Stimulated activated CD4-positive, alpha-beta T cell treated with anti-CD3 and anti-CD28 coated beads, Interleukin-1b, Interleukin-23, amount 100 ng/mL, for 24 hours (primary cell): ENCODE data around the gene TBKBP1.

ENCODE experiments used
- DNase-seq, 4 experiments: peaks; one replicate each; pipeline ENCODE4 v3.0.0-alpha.2; 2020; ENCODE audit warnings: low read depth in 4 of 4, low spot score in 1 of 4

TBKBP1 gene

DNA sequence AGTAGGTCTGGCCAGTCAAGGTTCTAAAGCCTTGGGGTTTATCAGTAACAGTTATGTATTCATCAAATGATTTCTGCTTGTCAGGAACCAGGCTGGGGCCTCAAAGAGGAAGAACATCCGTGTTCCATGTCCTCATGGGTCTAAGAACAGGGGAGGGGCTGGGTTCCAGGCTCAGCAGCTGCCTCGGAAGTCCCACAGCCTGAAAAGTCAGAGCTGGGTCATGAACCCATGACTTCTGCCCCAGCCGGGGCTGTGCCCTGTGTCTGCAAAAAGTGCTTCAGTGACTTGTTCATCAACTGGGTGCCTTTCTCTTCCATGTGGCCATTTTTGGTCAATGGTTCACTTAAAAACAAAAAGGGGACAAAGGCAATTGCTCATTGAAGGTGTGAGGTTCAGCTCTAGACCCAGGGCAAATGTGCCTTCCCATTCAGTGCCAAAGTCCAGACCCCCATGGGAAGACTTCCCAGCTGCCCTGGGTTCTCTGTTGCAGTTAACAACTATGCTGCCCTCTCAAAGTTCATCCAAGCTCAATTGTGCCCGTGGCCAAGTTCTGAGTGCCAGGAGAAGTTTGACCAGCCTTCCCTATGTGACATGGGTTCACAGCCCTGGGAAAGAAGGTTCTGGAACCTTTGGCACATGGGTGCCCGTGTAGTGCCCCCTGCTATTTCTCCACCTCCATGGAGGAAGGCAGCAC, 18.5 kb downstream of the TBKBP1 start:
- DNase-seq: no peak

DNA sequence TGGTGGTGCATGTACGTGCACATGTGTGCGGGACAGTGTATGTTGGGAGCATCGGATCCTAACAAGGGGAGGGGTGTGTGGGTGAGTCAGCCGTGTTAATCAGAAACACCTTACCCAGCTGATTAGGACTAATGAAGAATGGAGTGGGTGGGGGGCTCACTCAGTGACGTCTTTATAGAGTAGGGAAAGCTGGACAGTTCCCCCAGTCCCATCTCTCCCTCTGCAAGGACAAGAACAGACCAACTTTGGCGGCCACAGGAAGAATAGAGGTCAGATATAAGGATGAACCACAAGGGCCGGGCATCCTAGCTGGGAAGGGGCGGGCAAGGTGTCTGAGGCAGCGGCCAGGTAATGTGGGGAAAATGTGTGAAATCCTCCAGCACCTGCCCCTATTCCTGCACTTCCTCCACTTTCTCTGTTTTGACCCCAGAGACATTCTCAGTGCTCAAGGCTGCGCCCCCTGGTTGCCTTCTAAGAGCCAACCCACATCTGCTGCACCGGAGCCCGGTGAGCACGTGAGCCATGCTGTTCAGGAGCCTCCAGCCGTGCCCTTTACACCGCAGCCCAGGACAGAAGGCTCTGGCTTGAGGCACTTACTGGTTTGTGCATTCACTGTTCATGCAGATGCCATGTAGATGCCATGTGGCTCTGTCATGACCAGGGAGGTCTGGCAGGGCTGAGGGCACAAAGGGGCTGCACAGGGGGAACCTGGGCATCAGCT, 20.2 kb downstream of the TBKBP1 start:
- DNase-seq: no peak

DNA sequence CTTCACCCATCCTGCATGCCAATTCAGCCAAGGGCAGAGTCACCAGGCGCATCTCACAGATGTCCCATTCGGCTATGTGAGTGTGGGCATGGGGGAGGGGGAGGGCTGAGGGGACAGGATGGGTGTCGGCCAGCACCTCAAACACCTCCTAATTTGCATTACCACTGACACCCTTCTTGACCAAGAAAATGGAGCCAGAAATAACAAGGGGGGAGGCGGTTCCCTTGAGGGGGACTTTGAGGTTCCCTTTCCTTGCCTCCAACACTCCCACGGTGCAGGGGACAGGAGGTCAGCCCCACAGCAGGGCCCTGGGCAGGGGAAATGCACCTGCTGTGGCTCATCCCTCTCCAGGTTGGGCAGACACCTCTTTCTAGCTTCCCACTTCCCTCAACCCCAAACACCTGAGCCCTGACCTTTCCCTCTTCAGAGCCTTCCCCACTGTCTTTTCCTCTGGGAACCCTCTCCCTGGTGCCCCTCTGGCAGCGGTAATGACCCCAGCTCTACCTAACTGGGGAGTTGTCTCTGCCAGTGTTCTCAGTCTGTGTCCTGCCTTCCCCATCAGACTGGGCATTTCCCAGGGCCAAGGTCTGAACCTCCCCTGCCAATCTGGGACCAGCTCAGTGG, 20.9 kb downstream of the TBKBP1 start:
- no peak for DNase-seq

DNA sequence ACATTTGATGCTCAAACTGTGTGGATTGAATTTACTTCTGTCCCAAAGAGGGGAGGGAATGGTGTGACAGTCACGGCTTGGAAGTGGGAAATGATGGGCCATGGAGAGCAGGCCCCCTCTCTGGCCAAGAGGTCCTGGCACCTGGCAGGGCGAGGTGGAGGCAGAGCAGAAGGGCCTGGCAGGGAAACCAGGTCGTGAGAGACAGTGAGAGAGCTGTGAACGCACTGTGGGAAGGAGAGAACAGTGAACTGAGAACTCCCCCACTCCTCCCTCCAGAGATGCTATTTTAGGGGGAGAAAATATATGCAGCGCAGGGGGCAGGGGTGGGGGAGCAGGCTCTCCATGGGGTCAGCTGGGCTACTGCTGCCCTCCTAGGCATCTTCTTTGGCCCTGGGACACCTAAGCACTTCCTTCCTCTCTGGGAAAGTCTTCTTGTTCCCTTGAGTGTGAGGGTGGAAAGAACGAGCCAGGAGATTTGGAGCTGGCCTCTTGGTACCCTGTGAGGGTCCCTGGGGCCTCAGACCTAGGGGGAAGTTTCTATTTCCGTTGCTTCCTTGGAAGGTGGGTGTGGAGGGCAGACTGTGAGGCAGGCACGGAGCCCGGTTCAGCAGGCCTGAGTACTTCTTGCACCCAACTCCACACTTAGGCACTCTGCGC, 21.8 kb downstream of the TBKBP1 start:
- no peak for DNase-seq

DNA sequence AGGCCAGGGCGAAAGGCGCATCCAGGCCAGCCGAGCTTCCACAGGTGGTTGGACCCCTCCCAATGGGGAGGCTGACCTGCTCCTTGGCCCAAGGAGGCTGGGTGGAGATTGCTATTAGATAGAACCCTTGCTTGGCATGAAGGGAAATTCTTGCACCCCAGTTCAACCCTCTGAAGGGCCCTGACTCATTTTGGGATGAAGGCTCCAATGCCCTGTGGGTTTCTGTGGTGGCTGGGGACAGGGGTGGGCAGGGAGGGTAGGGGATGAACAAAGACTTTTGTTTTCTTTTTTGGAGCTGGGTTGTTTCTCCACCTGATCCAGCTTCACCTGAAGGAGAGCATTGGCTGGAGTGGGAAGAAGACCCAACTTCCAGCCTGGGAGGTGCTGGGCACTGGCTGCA, 22.4 kb downstream of the TBKBP1 start:
- no peak for DNase-seq

DNA sequence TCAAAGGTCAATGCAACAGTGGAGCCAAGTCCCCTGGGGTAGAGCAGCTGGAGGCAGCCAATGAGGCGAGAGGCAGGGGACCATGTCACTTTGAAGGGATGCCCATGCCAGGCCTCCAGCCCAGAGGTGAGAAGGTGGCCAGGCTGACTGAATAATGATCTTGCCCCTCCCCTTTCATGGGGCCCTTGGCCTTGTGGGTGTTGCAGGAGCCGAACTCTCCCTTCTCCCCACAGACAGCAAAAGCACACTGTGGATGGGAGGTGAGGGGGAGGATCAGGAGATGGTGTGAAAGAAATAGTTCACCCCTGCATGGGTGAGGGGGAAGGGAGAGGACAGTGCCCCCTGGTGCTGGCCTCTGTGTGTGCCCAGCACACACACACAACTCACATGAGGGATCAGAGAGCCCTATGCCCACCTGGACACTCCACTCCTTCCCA, 23.3 kb downstream of the TBKBP1 start:
- no peak for DNase-seq

DNA sequence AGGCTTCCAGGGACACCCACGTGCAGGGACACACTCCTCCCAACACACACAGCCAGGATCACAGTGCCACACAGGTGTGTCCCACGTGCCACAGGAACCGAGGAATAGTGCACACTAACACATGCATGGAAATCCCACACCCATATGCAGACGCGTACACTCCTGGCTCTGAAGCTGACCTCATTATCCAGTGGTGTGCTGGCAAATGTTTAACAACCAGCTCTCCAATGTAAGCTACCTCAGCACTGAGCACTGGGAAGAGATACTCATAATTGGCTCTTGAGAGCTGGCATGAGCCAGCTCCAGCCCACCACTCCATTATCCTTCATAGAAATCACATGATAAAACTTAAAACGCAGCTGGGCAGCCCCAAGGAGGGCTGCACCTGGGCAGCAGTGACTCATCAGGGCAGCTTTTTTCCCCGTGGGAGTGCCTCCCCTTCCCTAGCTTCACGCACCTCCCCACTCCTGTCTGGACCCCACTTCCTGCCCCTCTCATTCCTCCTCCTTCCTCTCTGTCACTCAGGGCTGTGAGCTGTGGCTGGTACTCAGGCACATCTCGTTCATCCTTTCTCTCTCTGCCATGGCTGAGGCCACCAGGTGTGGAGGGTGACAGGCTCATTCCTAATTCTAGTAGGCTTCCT, 24.1 kb downstream of the TBKBP1 start:
- DNase-seq: no peak

DNA sequence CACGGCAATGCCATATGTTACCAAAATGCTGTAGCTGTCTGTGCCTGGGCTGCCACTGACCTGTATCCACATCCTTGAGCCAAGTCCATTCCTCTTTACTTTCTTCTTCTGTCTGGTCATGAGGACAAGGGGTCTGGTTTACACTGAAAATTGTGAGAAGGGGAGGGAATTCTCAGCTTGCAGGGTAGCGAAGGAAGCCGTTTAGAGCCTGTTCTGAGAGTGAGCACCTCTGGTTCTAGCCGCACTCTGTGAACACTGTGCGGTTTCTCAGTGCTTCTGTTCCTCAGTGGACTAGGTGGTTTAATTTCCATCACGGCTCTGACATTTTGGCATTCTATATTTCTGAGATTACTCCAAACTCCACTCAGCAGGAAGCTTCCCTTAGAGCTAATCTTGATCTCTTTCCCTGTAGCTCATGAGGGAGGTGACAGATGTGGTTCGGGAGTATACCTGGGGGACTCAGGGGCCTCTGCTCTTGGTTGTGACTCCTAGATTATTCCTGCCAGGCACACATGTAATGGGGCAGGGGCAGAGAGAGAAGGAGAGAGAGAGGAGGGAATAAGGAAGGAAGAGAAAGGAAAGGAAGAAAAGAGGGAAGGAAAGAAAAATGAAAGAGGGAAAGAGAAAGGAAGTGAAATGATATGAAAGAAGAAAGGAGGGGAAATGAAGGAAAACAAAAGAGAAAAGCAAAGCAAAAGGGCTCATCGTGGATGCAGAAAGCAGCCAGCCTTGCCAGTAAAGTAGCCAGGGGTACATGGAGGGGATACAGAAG, 24.9 kb downstream of the TBKBP1 start:
- DNase-seq: no peak

DNA sequence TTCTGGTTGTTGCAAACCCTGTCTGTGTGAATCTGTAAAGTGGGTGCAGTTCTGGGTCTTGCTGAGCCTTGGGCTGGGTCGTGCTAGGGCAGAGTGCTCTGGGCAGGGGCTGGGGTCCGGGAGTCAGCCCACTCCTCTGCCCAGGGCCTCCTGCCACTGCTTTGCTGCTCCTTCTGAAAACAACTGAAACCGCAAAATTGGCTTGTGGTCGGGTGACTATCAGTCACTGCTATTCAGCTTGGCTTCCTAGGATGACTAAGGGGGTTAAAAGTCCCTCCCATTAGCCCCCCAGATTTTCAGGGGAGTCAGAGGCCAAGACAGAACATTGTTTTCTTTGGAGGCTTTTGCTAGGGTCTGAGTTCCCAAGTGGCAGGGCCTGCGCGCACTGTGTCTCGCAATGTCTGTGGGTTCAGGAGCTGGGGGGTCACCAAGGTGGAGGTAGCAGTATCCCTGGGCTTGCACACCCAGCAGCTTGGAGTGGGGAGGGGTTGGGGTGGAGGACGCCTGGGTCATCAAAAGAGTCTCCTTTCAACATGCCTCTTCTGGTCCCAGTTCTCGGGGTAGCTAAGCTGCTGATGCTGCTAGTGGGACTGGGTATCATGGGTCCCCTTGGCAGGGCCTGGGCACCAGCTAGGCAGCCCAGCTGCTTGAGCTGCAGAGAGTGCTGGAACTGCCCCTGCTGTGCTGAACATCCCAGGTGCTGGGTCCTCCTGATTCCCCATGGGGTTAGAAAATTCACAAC, 25.6 kb downstream of the TBKBP1 start:
- peak in 2 of 4 experiments; percentile 53 to 84 for DNase-seq

DNA sequence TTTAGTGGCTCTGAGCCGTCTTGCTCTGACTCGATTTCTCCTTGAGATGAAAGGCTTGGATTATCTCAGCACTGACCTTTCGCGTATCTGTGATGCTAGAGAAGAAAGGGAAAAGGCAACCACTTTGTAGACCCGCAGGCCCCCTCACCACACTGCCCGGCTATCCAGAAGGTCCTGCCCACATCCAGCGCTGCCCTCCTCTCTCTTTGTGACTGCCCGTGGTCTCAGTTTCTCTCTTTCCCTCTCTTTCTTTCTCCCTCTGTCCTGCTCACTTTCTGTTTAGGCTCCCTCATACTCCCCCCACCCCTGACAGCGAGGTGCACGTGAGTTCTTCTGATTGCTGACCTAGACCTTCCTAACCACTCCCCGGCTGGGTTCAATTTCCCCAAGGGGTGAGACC, 26.2 kb downstream of the TBKBP1 start:
- DNase-seq: no peak

DNA sequence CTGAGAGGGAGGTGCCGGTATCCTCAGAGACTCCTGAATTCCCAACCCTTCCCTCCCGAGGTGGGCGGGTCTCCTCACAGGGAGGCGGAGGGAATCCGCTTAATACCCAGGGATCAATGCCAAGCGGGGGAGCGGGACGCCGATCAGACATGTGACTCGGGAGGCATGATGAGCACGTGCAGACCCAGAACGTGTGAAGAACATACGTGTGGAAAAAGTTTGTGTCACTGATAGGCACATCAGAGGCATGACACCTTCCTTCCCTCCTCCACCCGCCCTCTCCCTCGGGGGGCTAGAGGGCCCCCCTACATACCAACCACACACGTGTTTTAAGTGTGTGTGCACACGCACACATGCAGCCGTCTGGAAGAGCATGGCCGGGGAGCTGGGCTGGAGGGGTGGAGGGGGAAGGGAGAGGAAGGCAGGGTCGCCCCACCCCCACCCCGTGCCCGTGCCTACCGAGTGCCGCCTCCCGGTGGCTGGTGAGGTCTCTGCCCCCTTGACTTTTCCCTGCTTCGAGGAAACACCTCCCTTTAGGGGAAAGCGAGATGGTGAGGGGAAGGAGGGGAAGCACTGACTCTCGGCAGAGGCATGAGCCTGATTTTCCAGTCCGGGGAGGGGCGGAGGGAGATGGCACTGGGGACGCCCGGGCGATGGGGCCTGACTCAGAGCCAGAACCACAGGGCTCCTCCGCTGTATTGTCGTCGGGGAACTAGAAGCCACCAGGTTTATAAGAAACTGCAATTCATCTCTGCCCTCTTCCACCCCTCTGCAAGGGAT, 27.0 kb downstream of the TBKBP1 start:
- peak; percentile 85 to 99 (median 90) for DNase-seq

DNA sequence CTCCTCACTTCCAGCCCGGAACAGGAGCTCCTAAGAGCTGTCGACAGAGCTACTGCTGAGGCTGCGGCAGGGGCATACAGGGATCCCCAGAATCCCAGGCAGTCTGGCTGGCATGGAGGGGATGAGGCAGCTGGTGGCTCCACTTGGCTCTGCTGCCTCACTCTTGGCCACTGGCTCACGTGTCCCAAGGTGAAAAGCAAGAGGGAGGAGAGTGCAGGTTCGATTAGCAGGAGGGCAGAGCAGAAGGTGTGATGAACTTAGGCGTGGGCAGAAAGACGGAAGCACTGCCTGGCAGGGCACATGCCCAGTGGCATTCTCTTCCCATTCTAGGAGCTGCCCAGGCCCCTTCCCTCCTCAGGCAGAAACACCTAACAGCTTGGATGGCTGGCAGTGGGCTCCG, 27.8 kb downstream of the TBKBP1 start:
- no peak for DNase-seq

DNA sequence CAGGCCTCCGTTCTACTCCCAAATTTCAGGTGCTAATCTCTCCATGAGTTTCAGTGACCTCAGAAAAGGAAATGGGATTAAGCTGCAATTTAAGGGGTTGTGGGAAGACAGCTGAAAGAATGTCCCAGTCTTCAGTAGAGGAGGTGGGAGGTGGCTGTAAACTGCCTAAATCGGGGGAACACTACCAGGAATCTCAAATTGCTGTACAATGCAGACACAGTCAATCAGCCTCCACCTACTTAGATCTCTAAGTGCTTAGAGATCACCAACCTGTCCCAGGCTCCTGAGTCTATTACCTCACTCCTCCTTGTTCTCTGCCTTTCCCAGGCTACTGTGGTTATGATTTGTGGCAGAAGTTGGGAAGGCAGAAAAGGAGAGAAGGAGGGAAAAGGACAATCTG, 30.7 kb downstream of the TBKBP1 start:
- DNase-seq: no peak

DNA sequence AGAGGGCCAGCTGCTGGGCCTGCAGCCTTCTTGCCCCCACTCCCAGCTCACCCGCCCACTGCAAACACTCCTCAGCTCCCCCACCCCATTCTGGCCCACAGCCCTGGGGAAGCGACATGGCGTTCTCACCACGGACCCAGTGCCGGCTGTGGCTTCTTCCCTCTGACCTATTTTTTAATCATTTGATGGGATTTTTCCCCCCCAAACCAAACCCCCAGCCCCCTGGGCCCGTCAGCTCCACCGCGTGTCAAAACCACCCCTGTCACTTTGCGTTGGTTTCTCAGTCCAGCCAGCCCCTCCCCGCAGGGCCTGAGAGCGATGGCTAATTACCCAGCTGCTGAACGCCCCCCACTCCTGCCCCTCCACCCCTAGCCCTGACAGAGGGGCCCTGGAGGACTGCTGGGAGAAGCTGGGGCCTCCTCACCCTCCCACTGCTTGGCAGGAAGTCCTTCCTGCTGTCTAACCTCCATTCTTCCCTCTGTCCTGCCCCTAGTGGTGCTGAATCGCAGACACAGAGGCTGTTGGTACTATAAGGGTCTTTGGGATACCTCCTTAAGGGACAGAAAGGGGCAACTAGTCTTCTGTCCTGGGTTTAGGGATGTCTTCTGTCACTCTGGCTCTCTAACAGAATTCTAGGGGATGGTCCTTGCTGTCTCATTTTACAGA, 31.6 kb downstream of the TBKBP1 start:
- DNase-seq: no peak

DNA sequence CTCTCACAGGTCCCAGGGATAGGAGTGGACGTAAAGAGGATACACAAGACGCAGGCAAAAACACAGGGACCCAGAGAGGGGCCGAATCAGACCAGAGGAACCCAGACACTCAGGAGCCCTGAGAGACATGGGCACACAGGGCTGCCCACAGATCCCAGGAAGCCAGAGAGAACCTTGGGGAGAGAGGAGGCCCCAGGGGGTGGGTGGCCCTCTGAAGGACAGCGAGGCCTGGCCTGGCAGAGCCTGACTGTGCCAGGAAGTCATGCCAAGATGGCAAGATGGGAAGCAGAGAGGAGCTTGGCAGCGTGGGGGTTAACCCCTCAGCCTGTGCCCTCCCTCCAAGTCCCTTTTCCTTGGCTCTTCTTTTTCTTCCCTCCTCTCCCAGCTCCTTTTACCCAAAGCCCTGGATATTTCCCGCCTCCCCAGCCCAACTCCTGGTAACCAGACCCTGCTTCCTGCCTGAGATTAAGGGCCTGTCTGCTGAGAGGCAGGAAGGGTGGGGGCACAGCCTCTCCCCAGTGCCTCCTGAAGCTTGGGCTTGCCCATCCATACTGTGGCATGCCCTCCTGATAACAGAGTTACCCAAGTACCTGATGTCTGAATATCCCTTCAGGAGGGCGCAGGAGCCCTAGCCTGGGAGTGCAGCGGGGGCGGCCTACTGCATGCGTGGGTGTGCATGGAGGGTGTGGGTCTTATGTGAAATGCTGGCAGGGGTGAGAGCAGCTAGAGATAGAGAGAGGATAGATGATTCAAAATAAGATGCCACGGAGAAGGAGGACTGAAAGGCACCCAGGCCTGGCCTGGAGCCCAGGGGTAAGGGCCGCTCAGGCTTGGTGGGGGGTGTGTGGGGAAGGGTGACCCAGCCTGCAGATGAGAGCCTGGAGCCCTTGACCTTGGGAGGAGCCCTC, 33.1 kb downstream of the TBKBP1 start:
- DNase-seq: no peak

DNA sequence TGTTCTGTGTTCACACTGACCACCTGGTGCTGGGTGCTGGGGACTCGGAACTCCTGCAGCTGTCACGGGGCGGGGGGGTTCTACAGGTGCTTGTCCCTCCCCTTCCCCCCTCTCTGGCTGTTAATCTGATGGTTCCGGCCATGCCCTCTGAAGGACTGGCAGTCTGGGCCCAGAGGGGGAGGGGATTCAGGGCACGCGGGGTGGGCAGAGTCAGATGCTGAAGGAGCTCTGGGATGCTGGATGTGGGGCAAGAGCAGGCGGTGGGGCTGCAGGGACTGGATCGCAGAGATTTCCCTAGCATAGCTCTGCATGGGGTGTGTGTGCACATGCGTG, 33.7 kb downstream of the TBKBP1 start:
- no peak for DNase-seq

DNA sequence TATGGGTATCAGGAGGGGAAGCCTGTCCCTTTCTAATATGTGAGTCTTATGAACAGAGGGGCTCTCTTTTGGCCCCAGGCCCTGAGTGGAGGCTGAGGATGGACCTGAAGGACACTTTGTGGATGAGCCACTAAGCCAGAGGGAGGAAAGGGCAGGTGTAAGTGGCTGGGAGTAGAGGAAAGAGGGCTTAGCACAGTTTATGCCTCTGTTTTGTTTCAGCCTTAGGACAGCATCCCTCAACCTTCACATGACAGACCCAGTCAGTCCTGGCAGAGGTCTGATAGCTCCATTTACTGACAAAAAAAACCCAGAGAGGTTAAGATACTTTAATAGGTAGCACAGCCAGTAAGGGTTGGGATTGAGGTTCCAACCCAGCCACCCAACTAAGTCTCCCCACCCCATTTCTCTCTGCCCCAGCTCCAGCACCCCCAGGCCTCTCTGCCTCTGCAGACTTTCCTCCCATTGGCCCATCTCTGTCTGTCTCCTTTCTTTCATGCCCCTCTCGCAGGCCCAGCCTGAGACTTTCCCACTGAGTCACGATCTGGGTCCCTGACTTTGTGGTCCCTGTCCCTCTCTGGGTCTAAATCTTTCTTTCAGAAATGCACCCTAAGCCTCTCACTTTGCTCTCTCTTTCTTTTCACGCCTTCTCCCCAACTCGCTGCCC, 34.4 kb downstream of the TBKBP1 start:
- DNase-seq: no peak
